HUES64 (cell line): ENCODE results near the gene NBAS.

Source experiments
- H3K27ac ChIP-seq: 2 replicates; pipeline ENCODE4 v1.7.0; 2013; ENCODE audit warnings: low read depth, low read length, inconsistent platforms
- H3K27me3 ChIP-seq: 2 replicates; pipeline ENCODE4 v1.6.1; 2013; ENCODE audit warnings: mild to moderate bottlenecking, low read length; ENCODE audit not compliant: insufficient read depth
- H3K36me3 ChIP-seq: 2 replicates; pipeline ENCODE4 v1.6.1; 2013; ENCODE audit warnings: mild to moderate bottlenecking, low read length; ENCODE audit not compliant: insufficient read depth
- H3K4me1 ChIP-seq: 2 replicates; pipeline ENCODE4 v1.6.1; 2013; ENCODE audit warnings: mild to moderate bottlenecking, low read length, moderate library complexity; ENCODE audit not compliant: insufficient read depth
- H3K4me3 ChIP-seq: 2 replicates; pipeline ENCODE4 v1.5.1; 2013; ENCODE audit warnings: mild to moderate bottlenecking, low read length, moderate library complexity
- H3K9ac ChIP-seq: 2 replicates; pipeline ENCODE4 v1.6.1; 2013; ENCODE audit warnings: mild to moderate bottlenecking, low read depth, low read length
- H3K9me3 ChIP-seq: 2 replicates; pipeline ENCODE4 v1.6.1; 2013; ENCODE audit warnings: low read depth, low read length; ENCODE audit not compliant: insufficient read depth
- WGBS: fragments of 150-250, 120-280 bp; methylation state at CpG from one replicate; pipeline ENCODE4 v1.1.7; 2013; ENCODE audit warnings: missing lambda C conversion rate; 5-methylcytosine and 5-hydroxymethylcytosine counted together

Gene NBAS

DNA sequence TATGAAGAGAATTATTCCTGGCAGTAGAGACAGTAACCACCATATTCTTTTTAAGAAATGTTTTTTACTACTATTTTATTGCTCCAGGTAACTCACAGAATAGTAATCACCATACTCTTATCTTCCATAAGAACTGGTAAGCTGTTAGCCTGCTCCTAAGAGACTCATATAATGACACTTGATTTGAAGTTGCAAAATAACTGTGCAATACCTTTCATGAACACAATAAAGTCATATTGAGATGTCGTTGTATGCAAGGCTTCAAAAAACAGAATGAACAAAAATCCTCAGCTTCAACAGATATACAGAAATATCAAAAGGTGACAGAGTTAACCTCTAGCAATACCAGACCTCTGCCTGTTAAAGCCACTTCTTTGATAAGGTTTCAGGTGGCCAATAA, 360.1 kb downstream of the NBAS start:
- no peaks in the 10 kb centered on the region for H3K36me3 ChIP-seq
- no peaks in the 10 kb centered on the region for H3K4me1 ChIP-seq
- H3K9me3 ChIP-seq = no peaks in the 10 kb centered on the region
- H3K9ac ChIP-seq = no peak overlapping the region
- no peak overlapping the region for H3K27ac ChIP-seq
- 100% methylated on average over 1 of the region's 1 CpG for WGBS
- H3K4me3 ChIP-seq = no peak overlapping the region
- no peaks in the 10 kb centered on the region for H3K27me3 ChIP-seq

DNA sequence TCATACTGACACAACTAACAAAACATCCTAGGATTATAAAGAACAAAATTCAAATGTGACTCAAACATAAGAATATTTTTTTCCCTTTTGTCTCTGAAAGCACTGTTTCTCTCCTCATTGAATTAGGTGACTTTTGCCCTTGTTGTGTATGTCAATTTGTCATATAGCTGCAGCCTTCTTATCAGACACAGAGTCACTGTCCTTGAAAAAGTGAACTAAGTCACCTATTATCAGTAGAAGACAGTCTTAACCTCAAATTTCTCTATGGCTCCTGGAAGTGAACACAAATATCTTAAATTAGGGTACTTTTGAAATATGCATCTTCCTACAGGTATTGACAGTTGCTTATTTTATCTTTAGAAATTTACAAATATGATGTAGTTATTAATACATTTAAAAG, 360.6 kb downstream of the NBAS start:
- H3K4me1 ChIP-seq = no peaks in the 10 kb centered on the region
- no peaks in the 10 kb centered on the region for H3K27me3 ChIP-seq
- no peak overlapping the region for H3K9ac ChIP-seq
- H3K36me3 ChIP-seq = no peaks in the 10 kb centered on the region
- H3K9me3 ChIP-seq = no peaks in the 10 kb centered on the region
- no peak overlapping the region for H3K4me3 ChIP-seq
- no peak overlapping the region for H3K27ac ChIP-seq

DNA sequence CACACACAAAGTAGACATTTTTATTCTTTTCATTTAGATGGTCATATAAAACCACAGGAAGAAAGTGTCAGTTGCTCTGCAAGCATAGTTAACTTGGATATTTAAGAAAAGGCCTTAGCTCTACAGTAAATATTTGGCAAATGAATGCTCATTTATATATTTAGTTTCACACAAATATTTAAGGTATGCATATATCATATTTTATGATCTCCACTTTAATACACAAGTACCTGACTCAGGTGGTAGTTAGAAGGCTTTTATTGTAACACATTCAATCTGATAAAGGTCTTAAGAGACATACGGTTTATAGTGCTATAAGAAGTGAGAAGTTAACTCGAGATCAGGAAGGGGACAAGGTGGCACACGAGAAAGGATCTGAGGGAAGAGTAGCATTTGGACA, 363.1 kb downstream of the NBAS start:
- Histone ChIP-seq H3K27ac (no peak overlapping the region), H3K4me1 (no peaks in the 10 kb centered on the region), H3K36me3 (no peaks in the 10 kb centered on the region), H3K9ac (no peak overlapping the region), H3K4me3 (no peak overlapping the region), H3K9me3 (no peaks in the 10 kb centered on the region), H3K27me3 (no peaks in the 10 kb centered on the region)
- 94% methylated on average over 3 of the region's 3 CpGs for WGBS

DNA sequence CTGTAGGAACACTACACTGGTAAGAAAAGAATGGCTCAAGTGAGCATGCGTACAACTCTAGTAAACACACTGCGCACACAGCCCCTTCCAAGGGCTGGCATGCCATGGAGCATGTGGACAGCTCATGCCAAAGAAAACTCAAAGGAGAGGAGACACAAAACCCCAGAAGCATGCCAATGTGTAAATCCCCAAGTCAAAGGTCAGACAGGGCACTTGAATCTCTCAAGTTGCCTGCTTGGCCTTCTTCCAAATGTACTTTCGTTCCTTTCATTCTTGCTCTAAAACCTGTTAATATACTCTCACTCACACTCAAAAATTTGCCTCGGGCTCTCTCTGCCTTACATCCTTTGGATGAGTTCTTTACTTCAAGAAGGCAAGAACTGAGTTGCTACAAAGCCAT, 365.3 kb downstream of the NBAS start:
- no peak overlapping the region for H3K27ac ChIP-seq
- no peaks in the 10 kb centered on the region for H3K4me1 ChIP-seq
- 97% methylated on average over 4 of the region's 4 CpGs for WGBS
- no peaks in the 10 kb centered on the region for H3K27me3 ChIP-seq
- no peaks in the 10 kb centered on the region for H3K36me3 ChIP-seq
- no peak overlapping the region for H3K4me3 ChIP-seq
- no peaks in the 10 kb centered on the region for H3K9me3 ChIP-seq
- no peak overlapping the region for H3K9ac ChIP-seq

DNA sequence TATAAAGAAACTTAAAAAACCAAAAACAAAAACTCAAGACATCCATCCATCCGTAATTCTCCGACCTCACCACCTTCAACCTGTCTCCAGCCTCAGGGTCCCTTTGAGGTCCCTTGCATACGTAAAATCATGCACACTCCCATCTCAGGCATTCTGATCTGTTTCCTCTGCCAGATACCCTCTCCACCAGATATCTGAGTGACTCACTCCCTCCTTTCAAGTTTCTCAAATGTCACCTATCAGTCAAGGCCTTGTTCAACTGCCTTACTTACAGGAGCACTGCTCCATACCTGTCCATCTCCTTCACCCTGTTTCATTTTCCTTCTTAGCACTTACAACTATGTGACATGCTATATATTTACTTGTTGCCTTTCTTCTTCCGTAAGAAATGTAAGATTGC, 369.3 kb downstream of the NBAS start:
- no peaks in the 10 kb centered on the region for H3K36me3 ChIP-seq
- no peaks in the 10 kb centered on the region for H3K9me3 ChIP-seq
- H3K4me3 ChIP-seq = no peak overlapping the region
- H3K27me3 ChIP-seq = no peaks in the 10 kb centered on the region
- WGBS = 92% methylated on average over 3 of the region's 4 CpGs
- H3K4me1 ChIP-seq = no peaks in the 10 kb centered on the region
- H3K27ac ChIP-seq = no peak overlapping the region
- H3K9ac ChIP-seq = no peak overlapping the region

DNA sequence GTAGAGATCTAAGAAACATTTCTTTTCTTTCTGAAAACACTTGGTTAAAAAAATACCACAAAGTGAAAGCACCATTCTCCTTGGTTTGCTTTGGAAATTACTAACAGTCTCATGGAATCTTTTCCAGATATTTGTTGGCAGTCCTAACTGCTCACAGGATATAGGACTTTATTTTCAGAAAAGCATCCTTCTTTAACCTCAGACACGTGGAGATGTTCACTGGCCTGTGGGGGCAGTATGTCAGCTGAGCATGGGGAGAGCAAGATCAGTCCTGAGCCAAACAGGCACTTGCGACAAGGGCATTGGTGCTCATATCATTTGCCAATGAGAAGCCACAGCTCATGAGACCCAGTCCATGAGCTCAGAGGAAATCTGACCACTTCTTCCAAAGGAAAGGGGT, 371.9 kb downstream of the NBAS start:
- no peaks in the 10 kb centered on the region for H3K4me1 ChIP-seq
- 68% methylated on average over 2 of the region's 2 CpGs for WGBS
- no peaks in the 10 kb centered on the region for H3K27me3 ChIP-seq
- no peak overlapping the region for H3K27ac ChIP-seq
- H3K4me3 ChIP-seq = no peak overlapping the region
- no peaks in the 10 kb centered on the region for H3K9me3 ChIP-seq
- H3K9ac ChIP-seq = no peak overlapping the region
- H3K36me3 ChIP-seq = no peaks in the 10 kb centered on the region

DNA sequence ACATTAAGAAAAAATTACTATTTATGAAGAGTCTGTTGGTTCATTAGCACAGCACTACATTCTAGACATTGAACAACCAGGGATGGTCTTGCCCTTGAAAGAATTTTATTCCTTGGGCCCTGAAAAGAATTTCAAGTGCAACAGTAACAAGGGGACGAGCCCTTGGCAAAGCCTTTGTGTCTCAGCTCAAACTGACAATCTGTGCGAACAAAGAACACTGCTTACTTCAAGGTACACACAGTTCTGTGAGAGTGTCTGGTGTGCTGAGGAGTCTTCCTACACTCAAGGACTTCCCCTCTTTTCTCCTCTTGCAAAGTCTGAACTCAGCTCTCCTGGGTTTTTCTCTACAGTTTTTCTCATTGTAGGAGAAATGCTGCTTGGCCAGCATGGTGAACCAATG, 373.4 kb downstream of the NBAS start:
- Histone ChIP-seq H3K4me3 (no peak overlapping the region), H3K27me3 (no peaks in the 10 kb centered on the region), H3K9ac (no peak overlapping the region), H3K9me3 (no peaks in the 10 kb centered on the region), H3K36me3 (no peaks in the 10 kb centered on the region), H3K27ac (no peak overlapping the region), H3K4me1 (no peaks in the 10 kb centered on the region)
- 93% methylated on average over 2 of the region's 2 CpGs for WGBS

DNA sequence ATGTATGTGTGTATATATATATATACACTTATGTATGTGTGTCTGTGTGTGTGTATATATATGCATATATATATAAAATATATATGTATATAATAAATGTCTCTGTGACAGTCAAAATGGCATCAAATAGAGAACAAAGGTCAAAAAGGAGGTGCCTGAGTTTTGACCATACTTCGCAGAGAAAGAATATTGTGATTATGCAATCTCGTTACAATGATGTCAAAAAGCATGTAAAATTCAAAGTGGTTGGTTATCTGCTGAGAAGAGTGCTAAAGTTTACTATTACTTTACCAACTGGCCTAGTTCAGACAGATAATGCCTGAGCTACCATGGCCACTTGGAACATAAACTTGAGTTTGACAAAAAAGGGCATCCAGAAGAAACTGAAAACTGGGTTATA, 375.0 kb downstream of the NBAS start:
- H3K9me3 ChIP-seq = no peaks in the 10 kb centered on the region
- H3K4me1 ChIP-seq = no peaks in the 10 kb centered on the region
- no peak overlapping the region for H3K4me3 ChIP-seq
- no peaks in the 10 kb centered on the region for H3K27me3 ChIP-seq
- WGBS = 93% methylated on average over 2 of the region's 2 CpGs
- no peak overlapping the region for H3K27ac ChIP-seq
- no peak overlapping the region for H3K9ac ChIP-seq
- H3K36me3 ChIP-seq = no peaks in the 10 kb centered on the region

DNA sequence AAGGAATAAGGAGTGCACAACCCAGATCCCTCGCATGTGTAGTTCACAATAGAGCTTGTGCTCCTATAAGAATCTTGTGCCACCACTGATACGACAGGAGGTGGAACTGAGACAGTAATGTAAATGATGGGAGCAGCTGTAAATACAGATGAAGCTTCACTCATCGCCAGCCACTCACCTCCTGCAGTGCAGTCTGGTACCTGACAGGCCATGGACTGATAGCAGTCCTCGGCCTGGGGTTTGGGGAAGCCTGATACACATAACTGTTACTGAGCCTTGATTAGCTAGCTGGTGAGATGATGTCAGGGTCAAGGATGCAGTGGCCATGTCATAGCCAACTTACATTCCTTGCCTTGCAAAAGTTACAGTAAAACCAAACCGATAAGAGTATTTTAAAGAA, 376.6 kb downstream of the NBAS start:
- no peaks in the 10 kb centered on the region for H3K4me1 ChIP-seq
- no peaks in the 10 kb centered on the region for H3K9me3 ChIP-seq
- no peaks in the 10 kb centered on the region for H3K27me3 ChIP-seq
- no peak overlapping the region for H3K9ac ChIP-seq
- no peak overlapping the region for H3K27ac ChIP-seq
- WGBS = 86% methylated on average over 5 of the region's 5 CpGs
- H3K4me3 ChIP-seq = no peak overlapping the region
- H3K36me3 ChIP-seq = no peaks in the 10 kb centered on the region

DNA sequence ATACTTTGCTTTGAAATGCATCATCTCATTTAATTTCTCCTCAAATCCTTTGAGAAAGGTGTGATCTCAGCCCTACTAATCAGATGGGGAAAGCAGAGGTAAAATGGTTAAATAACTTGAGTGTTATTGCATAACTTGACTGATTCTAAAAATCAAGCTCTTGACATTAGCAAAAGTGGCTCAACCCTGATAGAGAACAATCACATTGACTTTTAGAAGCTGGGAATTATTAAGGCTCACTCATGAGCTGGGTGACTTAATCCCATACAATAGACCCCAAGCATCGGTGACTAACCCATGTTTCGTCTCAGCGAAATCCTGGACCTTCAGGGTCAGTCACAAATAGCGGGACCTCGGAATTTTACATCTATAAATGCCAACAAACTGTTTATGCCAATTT, 378.9 kb downstream of the NBAS start:
- Histone ChIP-seq H3K4me3 (no peak overlapping the region), H3K36me3 (no peaks in the 10 kb centered on the region), H3K27me3 (no peaks in the 10 kb centered on the region), H3K9me3 (no peaks in the 10 kb centered on the region), H3K9ac (no peak overlapping the region), H3K27ac (no peak overlapping the region), H3K4me1 (no peaks in the 10 kb centered on the region)
- WGBS = 96% methylated on average over 5 of the region's 5 CpGs

DNA sequence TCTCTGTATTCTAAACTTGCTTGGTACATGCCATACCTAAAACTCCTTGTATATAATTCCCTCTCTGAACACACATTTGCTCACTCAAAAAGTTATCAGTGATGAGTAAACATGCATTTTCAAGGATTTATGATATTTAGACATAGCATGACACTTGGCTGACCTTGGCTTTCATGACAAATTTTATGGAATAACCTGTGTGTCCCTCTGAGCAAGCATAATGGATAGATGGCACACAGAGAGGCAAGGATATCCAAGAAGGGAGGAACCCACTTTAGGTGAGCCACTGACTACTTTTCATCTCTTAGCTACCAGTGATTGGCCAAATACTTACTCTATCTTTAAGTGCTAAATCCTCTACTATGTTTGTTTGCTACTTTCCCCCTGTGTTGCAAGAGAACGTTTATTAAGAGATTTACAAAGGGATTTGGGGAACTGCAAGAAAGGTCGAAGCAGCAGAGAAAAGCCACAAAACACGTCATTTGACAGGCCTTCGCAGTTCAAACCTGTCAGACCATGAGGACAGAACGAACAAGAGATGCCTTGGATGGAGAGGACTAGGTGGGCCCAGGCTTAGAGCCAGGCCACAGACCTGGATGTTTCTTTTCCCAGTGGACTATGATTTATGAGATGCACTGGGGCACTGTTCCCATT, 379.9 kb downstream of the NBAS start:
- H3K4me1 ChIP-seq = no peaks in the 10 kb centered on the region
- H3K27ac ChIP-seq = no peak overlapping the region
- 94% methylated on average over 5 of the region's 5 CpGs for WGBS
- H3K27me3 ChIP-seq = no peaks in the 10 kb centered on the region
- H3K4me3 ChIP-seq = no peak overlapping the region
- no peaks in the 10 kb centered on the region for H3K36me3 ChIP-seq
- no peaks in the 10 kb centered on the region for H3K9me3 ChIP-seq
- no peak overlapping the region for H3K9ac ChIP-seq

DNA sequence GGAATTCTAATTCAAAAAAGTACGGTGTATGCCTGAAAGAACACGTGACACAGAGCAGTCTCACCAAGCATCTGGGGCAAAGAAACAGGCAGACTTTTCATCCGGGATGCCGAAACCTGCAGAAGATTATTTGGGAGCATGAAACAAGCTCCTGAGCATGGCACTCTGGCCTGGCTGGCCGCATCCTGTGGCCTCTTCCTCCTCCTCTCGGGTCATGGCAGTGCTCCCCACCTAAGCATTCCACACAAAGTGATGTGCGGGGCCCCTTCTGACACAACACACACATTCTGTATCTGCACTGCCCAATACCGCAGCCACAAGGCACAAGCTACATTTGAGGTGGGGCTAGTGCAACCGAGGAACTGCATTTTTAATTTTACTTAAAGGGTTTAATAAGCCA, 380.8 kb downstream of the NBAS start:
- no peak overlapping the region for H3K9ac ChIP-seq
- H3K9me3 ChIP-seq = no peaks in the 10 kb centered on the region
- H3K27ac ChIP-seq = no peak overlapping the region
- no peak overlapping the region for H3K4me3 ChIP-seq
- H3K36me3 ChIP-seq = no peaks in the 10 kb centered on the region
- H3K27me3 ChIP-seq = no peaks in the 10 kb centered on the region
- WGBS = 95% methylated on average over 9 of the region's 9 CpGs
- no peaks in the 10 kb centered on the region for H3K4me1 ChIP-seq
